ENCODE measurements around the gene FBF1.

DNA sequence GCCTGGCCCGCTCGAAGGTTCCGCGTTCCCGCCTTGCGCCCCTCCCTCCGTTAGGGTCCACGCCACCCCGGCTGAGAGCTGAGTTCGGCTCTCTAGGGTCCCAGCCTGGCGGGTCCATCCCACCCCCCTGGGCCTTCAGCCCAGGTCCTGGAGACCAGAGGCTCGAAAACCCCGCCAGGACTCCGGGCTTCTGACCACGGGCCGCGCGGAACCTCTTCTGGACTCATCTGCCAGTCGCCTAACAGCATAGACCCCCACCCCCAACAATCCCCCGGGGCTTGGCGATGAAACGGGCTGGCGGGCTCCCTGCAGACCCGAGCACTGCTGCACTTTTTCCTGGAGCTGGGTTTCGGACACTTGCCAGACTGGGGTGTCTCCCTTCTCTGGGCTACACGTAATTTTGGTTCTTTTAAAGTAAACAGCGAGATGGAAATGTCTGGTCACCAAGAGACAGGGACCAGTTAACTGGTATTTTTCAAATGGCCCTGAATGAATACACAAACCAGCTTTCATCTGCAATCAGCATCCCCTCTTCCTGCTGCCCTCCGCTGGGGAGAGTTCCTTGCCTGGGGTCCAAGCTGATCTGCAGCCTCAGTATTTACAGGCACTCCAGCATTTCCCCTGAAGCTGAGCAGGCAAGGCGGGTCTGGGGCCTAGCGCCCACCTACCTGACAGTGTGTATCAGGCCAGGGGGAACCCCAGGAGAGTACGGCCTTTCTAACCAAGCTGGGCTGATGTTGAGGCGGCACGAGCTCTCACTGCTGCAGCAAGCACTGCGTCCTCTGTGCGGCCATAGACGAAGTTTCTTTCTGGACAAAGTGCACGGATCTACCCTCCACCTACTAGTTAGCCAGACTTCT lies 43.5 kb downstream of the FBF1 start:
- TF ChIP-seq, protein P1, sequence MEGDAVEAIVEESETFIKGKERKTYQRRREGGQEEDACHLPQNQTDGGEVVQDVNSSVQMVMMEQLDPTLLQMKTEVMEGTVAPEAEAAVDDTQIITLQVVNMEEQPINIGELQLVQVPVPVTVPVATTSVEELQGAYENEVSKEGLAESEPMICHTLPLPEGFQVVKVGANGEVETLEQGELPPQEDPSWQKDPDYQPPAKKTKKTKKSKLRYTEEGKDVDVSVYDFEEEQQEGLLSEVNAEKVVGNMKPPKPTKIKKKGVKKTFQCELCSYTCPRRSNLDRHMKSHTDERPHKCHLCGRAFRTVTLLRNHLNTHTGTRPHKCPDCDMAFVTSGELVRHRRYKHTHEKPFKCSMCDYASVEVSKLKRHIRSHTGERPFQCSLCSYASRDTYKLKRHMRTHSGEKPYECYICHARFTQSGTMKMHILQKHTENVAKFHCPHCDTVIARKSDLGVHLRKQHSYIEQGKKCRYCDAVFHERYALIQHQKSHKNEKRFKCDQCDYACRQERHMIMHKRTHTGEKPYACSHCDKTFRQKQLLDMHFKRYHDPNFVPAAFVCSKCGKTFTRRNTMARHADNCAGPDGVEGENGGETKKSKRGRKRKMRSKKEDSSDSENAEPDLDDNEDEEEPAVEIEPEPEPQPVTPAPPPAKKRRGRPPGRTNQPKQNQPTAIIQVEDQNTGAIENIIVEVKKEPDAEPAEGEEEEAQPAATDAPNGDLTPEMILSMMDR (optimal IDR thresholded peaks at IDR 0.05 in 1 of 3, IDR thresholded peaks at IDR 0.05 in 1 of 3, conservative IDR thresholded peaks at IDR 0.05 in 1 of 3; ENCODE audit: extremely low read depth in 1 of 3, insufficient read depth in 2 of 3, low read length in 3 of 3): no peak
- no peak for TF ChIP-seq EZH2 (IDR thresholded peaks at IDR 0.05; ENCODE audit: low read length)

Data from keratinocyte (primary cell).